H1 (cell line): ENCODE data around the gene EVC2. TPM values are rescaled to one million over a fixed set of nuclear protein-coding genes. Genes with fewer than 3 reads are reported as not detected.

Experiments
- ATF2 ChIP-seq: IDR thresholded peaks from 2 replicates; pipeline ENCODE4 v1.6.1; 2012; ENCODE audit warnings: low read length, inconsistent platforms
- MAX ChIP-seq: IDR thresholded peaks from 2 replicates; pipeline ENCODE4 v1.6.1; 2012; ENCODE audit warnings: inconsistent platforms
- RNF2 ChIP-seq: fragments of 200-900, 300-1000 bp; sonication (generic); IDR thresholded peaks from 2 replicates; pipeline ENCODE4 v1.7.1; 2016; ENCODE audit warnings: borderline replicate concordance, low read depth, mild to moderate bottlenecking, antibody characterized with exemption, low read length; ENCODE audit not compliant: poor library complexity, severe bottlenecking; ENCODE audit errors: missing control alignments
- SIN3A ChIP-seq, 2 experiments: IDR thresholded peaks in 1 of 2; conservative IDR thresholded peaks in 1 of 2; 2 replicates each; pipeline ENCODE4 v1.6.1; 2011 to 2012; ENCODE audit warnings: low read length in 2 of 2, improper control_type of control experiment in 1 of 2, low read depth in 1 of 2, mild to moderate bottlenecking in 1 of 2
- USF2 ChIP-seq: IDR thresholded peaks from 2 replicates; pipeline ENCODE4 v1.6.1; 2011; ENCODE audit warnings: low read length, improper control_type of control experiment
- polyA plus RNA-seq, 7 experiments: library from polyadenylated mRNA; depleted of rRNA in 3 of 7; stranded (reverse) in 5 of 7; unstranded in 2 of 7; fragments of >200 nt in 5 of 7; fragments of 200-250 nt in 2 of 7; gene quantifications; 1 replicate in 5 of 7; 2 replicates in 1 of 7; 4 replicates in 1 of 7; pipeline versions ENCODE4 v1.2.1 to v1.2.3, GENCODE V29; 2011 to 2013; ENCODE audit warnings: missing spikeins in 2 of 7, mixed read lengths in 2 of 7
- total RNA-seq: library from RNA; stranded (reverse); fragmentation: NEBNext Ultra II Directional; extraction: Animal tissue kit (Norgen Biotek cat#: 25700); gene quantifications from 2 replicates; pipeline ENCODE4 v1.2.1, GENCODE V29; 2021

EVC2 gene
- total and polyA plus RNA-seq, 2 of the 8 experiments (the other 6 are each of a cell fraction or from before 2014, with no cell fraction given) = 0.73 to 5.9 TPM

GRCh38 chr4:5566526-5566925, 141.8 kb downstream of the EVC2 start (continued):
- TF ChIP-seq ATF2 (no peak), MAX (no peak), USF2 (no peak), SIN3A (conservative IDR thresholded peaks at IDR 0.05 in 1 of 2, IDR thresholded peaks at IDR 0.05 in 1 of 2; ENCODE audit: low read depth in 1 of 2, low read length in 2 of 2) (no peak), RNF2 (no peak)
